GM21381 (cell line): ENCODE data around the gene NHLH1.
A peak's percentile ranks its signal among the peaks of the same experiment; 100 is the strongest.

ENCODE experiments used
- ATAC-seq: cut with Tn5 transposase; IDR thresholded peaks from one replicate; pipeline ENCODE4 v1.9.1; 2021; ENCODE audit warnings: mild to moderate bottlenecking, moderate library complexity; ENCODE audit not compliant: unreplicated experiment

The NHLH1 gene

DNA sequence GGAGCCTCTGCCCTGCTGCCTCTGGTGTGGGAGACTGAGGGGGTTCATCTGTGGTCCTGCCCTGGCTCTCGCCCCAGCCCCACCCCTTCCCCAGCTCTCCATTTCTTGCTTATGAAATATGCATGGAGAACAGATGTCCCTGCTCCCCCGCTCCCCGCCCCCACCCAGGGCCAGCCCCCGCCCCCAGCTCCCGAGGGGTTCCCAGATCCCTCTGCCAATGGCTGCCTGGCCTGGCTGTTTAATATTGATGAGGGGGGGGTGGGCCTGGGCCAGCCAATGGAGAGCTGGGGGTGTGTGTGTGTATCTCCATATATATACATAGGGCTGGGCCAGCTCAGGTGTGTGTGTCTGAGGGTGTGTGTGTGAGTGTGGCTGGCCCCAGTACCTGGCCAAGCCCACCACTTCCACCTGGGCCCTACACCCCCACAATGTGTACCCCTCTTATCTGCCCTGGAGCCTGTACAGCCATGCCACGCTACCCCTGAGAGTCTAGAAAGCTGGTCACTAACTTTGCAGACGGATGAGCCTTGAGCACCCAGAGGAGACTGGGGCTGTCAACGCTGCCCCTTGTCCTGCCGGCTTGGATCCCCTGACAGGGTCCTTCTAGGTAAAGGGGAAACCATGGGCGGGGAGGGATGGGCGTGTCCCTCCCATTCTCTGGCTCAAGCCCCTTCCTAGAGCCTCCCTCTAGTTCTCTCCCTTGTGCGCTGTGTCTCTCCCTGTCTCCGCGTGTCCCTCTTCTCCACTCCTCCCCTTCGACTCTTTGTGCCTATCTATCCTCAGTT lies at the start of gene NHLH1:
Gene NHLH1, plus strand, starts transcription at position 341 of the 785 bp plus-strand sequence. CDS start 3,661 bp downstream, outside the sequence.
- ATAC-seq = no peak

DNA sequence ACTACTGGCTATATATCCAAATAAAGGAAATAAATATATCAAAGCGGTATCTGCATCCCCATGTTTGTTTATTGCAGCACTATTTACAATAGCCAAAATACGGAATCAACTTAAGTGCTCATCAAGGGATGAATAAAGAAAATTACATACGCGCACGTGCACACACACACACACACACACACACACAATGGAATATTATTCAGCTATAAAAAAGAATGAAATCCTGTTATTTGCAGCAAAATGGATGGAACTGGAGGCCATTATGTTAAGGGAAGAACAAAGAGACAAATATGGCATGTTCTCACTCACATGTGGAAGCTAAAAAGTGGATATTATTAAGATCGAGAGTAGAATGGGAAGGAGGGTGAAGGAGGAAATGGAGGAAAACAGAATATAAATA lies 44.0 kb upstream of the NHLH1 start:
- ATAC-seq = no peak

DNA sequence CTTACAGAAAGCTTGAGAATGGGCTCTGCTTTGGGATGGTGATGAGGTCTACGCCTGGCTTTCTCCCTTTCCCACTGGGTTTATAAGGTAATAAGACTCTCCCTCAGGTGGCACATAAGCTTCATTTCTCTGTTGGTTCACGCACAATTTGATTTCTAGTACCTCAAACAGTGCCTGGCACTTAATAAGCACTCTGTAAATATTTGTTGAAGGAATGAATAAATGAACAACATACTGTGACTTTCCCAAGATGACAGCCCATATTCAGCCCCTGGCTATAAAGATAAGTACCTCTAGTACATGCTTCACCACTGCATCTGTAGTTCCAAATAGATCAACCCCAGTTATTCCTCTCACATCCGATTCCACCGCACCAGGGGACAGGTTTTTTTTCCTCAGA lies 41.6 kb upstream of the NHLH1 start:
- no peak for ATAC-seq

- no peak for ATAC-seq
Measured at GRCh38 chr1:160326418-160326817, 40.5 kb upstream of the NHLH1 start.

DNA sequence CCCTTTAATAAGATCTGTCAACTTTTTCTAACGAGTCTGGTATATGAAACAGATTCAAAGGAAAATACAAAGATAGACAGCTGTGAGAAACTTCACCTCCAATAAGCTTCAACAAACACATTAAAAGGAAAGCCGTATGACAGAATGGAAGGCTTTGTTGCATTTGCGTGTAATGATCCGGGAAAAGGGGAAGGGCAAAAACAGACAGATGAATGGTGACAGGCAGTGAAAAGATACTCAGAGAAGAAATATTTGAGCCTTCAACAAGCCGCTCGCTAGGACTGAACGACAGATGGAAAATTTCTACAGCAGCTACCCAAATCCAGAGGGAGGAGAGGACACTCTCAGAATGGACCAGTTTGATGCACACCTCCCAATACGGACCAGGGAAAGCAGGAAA lies 38.7 kb upstream of the NHLH1 start:
- ATAC-seq = no peak

GRCh38 chr1:160330119-160330518 lies 36.8 kb upstream of the NHLH1 start:
- no peak for ATAC-seq

GRCh38 chr1:160332516-160332915 lies 34.4 kb upstream of the NHLH1 start:
- ATAC-seq = no peak

DNA sequence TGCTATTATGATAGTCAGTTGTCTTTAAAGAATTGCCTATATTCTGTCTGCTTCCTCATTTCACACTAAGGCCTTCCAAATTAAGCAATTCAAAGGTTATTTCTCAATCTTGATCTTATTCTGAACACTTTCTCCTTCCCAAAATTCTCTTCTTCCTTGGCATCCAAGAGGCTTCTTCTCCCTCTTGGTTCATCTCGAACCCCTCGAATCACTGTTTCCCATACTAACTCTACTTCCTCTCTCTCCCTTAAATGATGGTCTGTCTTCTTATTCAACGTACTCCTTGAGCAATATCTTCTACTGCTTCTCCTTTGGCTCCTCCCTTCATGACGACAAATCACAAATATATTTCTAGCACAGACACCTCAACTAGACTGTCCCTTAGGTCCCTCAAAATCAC lies 28.3 kb upstream of the NHLH1 start:
- no peak for ATAC-seq

DNA sequence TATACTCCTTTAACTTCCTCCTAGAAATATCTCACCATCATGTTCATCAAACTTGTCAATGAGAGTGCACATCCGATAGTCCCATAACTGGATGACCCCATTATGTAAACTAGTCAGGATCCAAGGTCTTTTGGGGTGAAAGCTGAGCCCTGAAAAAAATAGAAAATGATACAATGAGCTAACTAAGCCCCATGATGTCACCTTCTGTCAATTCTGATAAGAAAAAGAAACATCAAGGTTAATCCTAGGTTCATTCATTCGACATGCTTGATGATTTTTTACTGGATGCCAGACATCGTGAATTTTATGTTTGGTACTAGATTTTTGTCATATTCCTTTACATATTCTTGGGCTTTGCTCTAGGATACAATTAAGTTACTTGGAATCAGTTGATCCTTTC lies 26.7 kb upstream of the NHLH1 start:
- ATAC-seq = no peak

DNA sequence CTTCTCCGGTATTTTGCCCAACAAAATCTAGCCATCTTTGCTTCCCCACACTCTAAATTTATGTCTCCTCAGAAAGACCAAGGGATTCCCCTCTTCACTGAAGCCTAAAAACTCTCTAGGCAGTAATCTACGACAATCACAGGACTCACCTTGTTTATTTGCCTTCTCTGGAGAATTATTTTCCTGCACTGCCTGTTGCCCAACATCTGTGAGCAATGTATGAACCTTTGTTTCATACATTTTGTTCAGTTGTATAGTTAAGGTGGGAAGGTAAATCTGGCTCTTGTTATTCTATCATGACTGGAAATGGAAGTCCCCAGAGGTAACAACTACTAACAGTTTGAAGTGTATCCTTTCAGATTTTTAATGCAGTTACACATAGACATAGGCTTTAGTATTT lies 26.0 kb upstream of the NHLH1 start:
- ATAC-seq = no peak

DNA sequence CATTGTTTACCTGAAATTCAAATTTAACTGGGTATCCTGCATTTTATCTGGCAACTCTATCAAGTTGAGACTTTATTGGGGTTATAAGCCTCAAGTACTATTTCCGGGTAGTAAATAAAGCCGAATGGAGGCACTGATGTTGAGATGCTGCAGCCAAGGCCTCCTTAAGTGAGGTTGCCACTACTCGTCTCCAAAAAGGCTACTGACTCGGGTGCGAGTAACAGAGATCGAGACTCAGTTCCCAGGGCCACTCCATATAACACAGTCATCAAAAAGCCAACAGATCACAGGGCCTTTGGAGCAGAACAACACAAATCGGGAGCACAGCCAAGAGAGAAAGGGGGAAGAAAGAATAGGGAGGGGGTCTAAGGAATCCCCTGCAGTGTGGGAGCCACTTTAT lies 24.3 kb upstream of the NHLH1 start:
- ATAC-seq = no peak

GRCh38 chr1:160342953-160343869 lies 23.7 kb upstream of the NHLH1 start, which contains the start of the genes COPA and NCSTN:
Gene COPA (minus strand): TSS chr1:160343250. CDS start chr1:160343170, 80 bp downstream.
Gene NCSTN (plus strand): TSS chr1:160343383. CDS start chr1:160343397, 14 bp downstream.
- peak; percentile 94 for ATAC-seq

DNA sequence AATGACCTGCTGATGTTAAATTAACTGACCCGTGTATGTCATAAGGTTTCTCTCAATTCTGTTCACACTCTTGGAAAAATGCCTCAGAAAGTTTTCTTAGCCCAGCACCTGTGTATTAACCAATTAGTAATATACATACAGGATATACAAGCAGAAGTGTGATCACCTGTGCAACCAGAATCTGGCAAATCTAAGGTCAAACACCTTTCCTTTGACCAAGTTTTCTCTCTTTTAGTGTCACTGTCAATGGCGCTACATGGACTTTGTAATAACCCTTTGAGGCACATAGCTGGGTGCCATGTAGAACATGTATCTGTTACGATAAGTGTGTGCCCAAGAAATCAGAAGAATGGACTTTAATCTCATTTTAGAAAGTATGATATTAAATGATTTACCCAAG lies 22.6 kb upstream of the NHLH1 start:
- ATAC-seq = no peak

DNA sequence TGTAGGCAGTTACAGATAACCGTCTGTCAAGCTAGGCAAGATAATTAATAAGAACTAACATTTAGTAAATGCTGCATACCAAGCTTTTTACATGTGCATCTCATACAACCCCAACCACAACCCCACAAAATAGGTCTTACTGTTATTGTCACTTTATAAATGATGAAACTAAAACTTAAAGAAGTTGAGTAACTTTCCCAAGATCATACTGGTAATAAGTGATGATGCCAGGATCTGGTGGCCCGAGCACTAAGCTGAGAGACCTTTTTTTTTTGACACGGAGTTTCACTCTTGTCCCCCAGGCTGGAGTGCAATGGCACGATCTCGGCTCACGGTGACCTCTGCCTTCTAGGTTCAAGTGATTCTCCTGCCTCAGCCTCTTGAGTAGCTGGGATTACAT lies 21.9 kb upstream of the NHLH1 start:
- ATAC-seq = no peak

- no peak for ATAC-seq
Measured at GRCh38 chr1:160346463-160346862, 20.4 kb upstream of the NHLH1 start.

- no peak for ATAC-seq
Measured at GRCh38 chr1:160346958-160347357, 19.9 kb upstream of the NHLH1 start.

DNA sequence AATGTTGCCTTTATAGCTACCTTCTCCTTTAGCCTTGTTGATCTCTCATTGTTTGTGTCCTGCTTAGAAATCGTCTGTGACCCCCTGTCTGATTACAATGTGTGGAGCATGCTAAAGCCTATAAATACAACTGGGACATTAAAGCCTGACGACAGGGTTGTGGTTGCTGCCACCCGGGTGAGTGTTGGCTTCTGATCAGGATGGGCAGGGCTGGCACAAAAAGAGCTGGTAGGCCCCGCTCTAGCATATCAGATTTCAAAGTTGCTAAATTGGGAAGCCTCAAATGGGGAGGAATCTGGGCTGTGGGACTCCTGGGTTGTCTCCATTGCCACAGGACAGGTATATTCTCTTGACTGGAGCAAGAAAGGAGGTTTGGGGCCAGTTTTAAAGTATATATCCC lies 15.2 kb upstream of the NHLH1 start:
- ATAC-seq = no peak

GRCh38 chr1:160352555-160352954 lies 14.3 kb upstream of the NHLH1 start:
- no peak for ATAC-seq

- no peak for ATAC-seq
Measured at GRCh38 chr1:160353223-160353622, 13.6 kb upstream of the NHLH1 start.

DNA sequence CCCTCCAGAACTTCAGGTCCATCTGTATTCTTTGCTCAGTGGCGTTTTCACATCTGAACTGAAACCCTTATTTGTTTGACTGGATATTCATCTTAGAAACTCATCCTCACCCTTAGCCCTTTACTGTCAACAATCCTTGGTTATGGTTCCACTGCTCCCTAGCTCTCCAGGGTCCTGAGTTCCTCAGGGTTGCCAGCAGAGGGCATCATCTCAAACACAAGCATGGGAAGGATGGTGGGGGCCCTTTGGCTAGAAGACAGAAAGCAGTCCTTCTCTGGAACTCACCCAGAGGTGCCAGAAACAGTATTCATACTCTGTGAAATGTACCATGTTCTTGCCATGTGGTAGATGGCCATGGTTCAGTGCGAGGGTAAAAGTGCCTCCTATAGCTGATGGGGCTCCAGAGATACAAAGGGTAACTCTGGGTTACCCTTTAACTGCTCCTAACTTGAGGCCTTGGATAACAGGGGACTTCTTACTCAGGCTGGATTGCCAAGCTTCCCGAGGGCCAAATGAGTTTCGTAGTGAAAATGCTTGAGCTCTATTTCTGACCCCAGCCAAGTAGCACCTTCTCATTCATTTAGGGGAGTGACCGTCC lies 12.4 kb upstream of the NHLH1 start:
- ATAC-seq = no peak

DNA sequence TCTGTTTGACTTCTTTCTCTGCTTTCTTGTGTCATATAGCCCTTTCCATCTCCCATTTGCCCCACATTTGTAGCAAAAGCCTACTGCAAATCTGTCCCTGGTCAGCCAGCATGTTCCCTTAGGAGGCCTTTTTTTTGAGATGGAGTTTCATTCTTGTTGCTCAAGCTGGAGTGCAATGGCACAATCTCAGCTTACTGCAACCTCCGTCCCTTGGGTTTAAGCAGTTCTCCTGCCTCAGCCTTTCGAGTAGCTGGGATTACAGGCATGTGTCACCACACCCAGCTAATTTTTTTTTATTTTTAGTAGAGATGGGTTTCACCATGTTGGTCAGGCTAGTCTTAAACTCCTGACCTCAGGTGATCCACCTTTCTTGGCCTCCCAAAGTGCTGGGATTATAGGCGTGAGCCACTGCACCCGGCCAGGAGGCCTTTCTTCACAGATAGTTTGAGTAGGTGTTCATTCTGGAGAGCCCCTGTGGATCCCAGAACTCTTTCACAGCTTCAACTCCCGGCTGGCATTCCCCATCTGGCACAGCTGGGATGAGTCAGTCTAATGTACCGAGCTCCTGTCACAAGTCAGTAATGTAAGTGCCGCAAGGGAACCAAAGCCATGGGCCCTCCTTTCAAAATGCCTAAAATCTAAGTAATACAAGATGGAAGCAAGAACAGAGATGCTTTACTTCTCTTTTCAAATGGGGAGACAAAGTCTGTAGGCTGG lies 9.4 kb upstream of the NHLH1 start:
- ATAC-seq = no peak
